GM08714 (cell line): ENCODE data around the gene LDAF1.

Experiments used
- H3K4me3 ChIP-seq: fragments of 200-500 bp; sonication (Bioruptor generic); 2 replicates; pipeline ENCODE4 v1.5.1; 2014; ENCODE audit warnings: mild to moderate bottlenecking, low read length, inconsistent platforms
- ZNF274 ChIP-seq: IDR thresholded peaks from 2 replicates; pipeline ENCODE4 v1.6.1; 2012; ENCODE audit warnings: mild to moderate bottlenecking, low read depth, low read length

The LDAF1 gene

DNA sequence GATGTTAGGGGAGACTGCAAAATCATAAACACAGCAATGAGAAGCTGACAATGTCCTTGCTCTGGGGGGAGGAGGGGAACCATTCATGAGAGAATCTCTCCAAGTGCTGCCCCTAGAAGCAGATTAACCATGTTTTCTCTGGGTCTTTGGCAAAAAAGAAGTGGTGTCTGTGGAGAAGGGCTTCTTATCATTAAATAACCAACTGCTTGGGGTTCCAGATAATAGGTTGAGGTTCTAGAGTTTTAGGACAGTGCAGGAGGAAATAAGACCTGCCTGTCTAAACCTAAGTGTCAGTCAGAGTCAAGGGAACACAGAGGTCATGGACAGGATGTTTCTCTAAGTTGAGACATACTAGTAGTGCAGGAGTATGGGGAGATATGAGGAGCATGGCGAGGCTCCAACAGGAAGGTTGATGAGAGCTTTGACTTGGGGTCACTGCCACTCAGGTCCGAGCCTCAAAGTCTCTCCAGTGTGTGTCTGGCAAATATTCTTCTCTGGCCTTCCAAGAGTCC lies 69.9 kb downstream of the LDAF1 start:
- no peak for TF ChIP-seq ZNF274
- no peak overlapping the region for H3K4me3 ChIP-seq
